GM06990 (cell line): ENCODE measurements around the gene CERKL.

Source experiments
- DNase-seq: peaks from one replicate; pipeline ENCODE4 v3.0.0-alpha.2; 2011; ENCODE audit not compliant: insufficient read length; ENCODE audit errors: extremely low read depth
- H3K27me3 ChIP-seq: replicated peaks from 2 replicates; pipeline ENCODE4 v1.6.0; 2011; ENCODE audit warnings: low read length; ENCODE audit not compliant: control insufficient read depth, insufficient read depth
- H3K36me3 ChIP-seq: 2 replicates; pipeline ENCODE4 v1.5.1; 2011; ENCODE audit warnings: low read length; ENCODE audit not compliant: control insufficient read depth, insufficient read depth
- H3K4me3 ChIP-seq: replicated peaks from 2 replicates; pipeline ENCODE4 v1.5.1; 2011; ENCODE audit warnings: low read depth, mild to moderate bottlenecking, control low read depth, low read length
- TF ChIP-seq, protein P1 (sequence below): IDR thresholded peaks from 2 replicates; pipeline ENCODE4 v1.5.1; 2011; ENCODE audit warnings: low read length, control low read depth, mild to moderate bottlenecking, inconsistent platforms; ENCODE audit not compliant: insufficient read depth, poor library complexity, severe bottlenecking

Gene CERKL

DNA sequence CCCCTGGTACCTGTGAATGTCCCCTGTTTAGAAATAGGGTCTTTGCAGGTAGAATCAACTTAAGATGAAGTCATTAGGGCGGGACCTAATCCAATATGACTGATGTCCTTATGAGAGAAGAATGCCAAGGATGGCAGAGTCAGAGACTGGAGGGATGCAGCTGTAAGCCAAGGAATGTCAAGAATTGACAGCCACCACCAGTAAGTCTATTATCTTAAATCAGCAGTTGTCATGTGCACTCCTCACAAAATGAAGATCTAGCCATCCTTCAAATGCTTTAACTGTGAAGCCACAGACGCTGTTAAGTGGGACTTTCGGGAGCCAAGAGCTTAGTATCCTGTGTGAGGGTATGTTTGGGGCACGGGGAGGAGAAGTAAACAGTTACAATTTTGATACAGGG is 116.5 kb downstream of the CERKL start:
- Histone ChIP-seq H3K4me3 (no peak overlapping the region), H3K27me3 (no peaks in the 10 kb centered on the region), H3K36me3 (peaks cover 1% of the 10 kb centered on the region)
- TF ChIP-seq, protein P1, sequence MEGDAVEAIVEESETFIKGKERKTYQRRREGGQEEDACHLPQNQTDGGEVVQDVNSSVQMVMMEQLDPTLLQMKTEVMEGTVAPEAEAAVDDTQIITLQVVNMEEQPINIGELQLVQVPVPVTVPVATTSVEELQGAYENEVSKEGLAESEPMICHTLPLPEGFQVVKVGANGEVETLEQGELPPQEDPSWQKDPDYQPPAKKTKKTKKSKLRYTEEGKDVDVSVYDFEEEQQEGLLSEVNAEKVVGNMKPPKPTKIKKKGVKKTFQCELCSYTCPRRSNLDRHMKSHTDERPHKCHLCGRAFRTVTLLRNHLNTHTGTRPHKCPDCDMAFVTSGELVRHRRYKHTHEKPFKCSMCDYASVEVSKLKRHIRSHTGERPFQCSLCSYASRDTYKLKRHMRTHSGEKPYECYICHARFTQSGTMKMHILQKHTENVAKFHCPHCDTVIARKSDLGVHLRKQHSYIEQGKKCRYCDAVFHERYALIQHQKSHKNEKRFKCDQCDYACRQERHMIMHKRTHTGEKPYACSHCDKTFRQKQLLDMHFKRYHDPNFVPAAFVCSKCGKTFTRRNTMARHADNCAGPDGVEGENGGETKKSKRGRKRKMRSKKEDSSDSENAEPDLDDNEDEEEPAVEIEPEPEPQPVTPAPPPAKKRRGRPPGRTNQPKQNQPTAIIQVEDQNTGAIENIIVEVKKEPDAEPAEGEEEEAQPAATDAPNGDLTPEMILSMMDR, result no peak
- no peak for DNase-seq

GRCh38 chr2:181536730-181537129 is 120.2 kb downstream of the CERKL start:
- TF ChIP-seq, protein P1, result no peak
- DNase-seq, result no peak
- H3K27me3 ChIP-seq, result no peaks in the 10 kb centered on the region
- peaks cover 9% of the 10 kb centered on the region for H3K36me3 ChIP-seq
- H3K4me3 ChIP-seq, result no peak overlapping the region

- no peaks in the 10 kb centered on the region for H3K27me3 ChIP-seq
- peaks cover 15% of the 10 kb centered on the region for H3K36me3 ChIP-seq
- TF ChIP-seq, protein P1, result no peak
- no peak for DNase-seq
- no peak overlapping the region for H3K4me3 ChIP-seq
Measured at GRCh38 chr2:181528441-181528840, 128.5 kb downstream of the CERKL start.

- DNase-seq, result no peak
- Histone ChIP-seq H3K36me3 (peaks cover 14% of the 10 kb centered on the region), H3K4me3 (no peak overlapping the region), H3K27me3 (no peaks in the 10 kb centered on the region)
- TF ChIP-seq, protein P1, result no peak
Measured at GRCh38 chr2:181527058-181527457, 129.8 kb downstream of the CERKL start.

- TF ChIP-seq, protein P1, result no peak
- Histone ChIP-seq H3K27me3 (no peaks in the 10 kb centered on the region), H3K4me3 (no peak overlapping the region), H3K36me3 (peaks cover 14% of the 10 kb centered on the region)
- DNase-seq, result no peak
Measured at GRCh38 chr2:181526014-181526413, 130.9 kb downstream of the CERKL start.

GRCh38 chr2:181523756-181524155 is 133.1 kb downstream of the CERKL start:
- Histone ChIP-seq H3K27me3 (no peaks in the 10 kb centered on the region), H3K36me3 (peaks cover 14% of the 10 kb centered on the region), H3K4me3 (no peak overlapping the region)
- TF ChIP-seq, protein P1, result no peak
- DNase-seq, result no peak
